GM12892 (cell line): ENCODE data around the gene DUSP15.

Experiments used
- DNase-seq: peaks from one replicate; pipeline ENCODE4 v3.0.0; 2011; ENCODE audit not compliant: insufficient read length
- FAIRE-seq: peaks from 2 replicates; lab custom pipeline; 2011; peaks lifted over from hg19 to GRCh38; lab: Jason Lieb, UNC
- POLR2A ChIP-seq: IDR thresholded peaks from 2 replicates; pipeline ENCODE4 v1.6.1; 2011; ENCODE audit warnings: low read depth, low read length, control low read depth
- POLR2AphosphoS5 ChIP-seq: IDR thresholded peaks from 2 replicates; pipeline ENCODE4 v1.6.1; 2011; ENCODE audit warnings: low read depth, low read length, control low read depth
- TAF1 ChIP-seq: IDR thresholded peaks from 2 replicates; pipeline ENCODE4 v1.6.1; 2011; ENCODE audit warnings: low read depth, mild to moderate bottlenecking, control low read depth, low read length, borderline replicate concordance

Gene DUSP15

GRCh38 chr20:31879143-31879987 is 9.0 kb upstream of the DUSP15 start:
- no peak for FAIRE-seq
- TF ChIP-seq POLR2AphosphoS5, result no peak
- no peak for TF ChIP-seq TAF1
- TF ChIP-seq POLR2A, result no peak
- DNase-seq, result peak; percentile 84

GRCh38 chr20:31877684-31878083 is 7.4 kb upstream of the DUSP15 start:
- no peak for TF ChIP-seq TAF1
- TF ChIP-seq POLR2A, result no peak
- no peak for FAIRE-seq

GRCh38 chr20:31875671-31876070 is 5.3 kb upstream of the DUSP15 start:
- TF ChIP-seq POLR2A, result no peak
- TF ChIP-seq POLR2AphosphoS5, result no peak
- TF ChIP-seq TAF1, result no peak
- no peak for DNase-seq
- no peak for FAIRE-seq

More at GRCh38 chr20:31877684-31878083, 7.4 kb upstream of the DUSP15 start:
- DNase-seq, result no peak

GRCh38 chr20:31872406-31872805 is 2.1 kb upstream of the DUSP15 start:
- TF ChIP-seq POLR2A, result no peak
- TF ChIP-seq TAF1, result no peak
- no peak for TF ChIP-seq POLR2AphosphoS5
- no peak for DNase-seq
- no peak for FAIRE-seq

- TF ChIP-seq TAF1, result no peak
- TF ChIP-seq POLR2A, result no peak
- no peak for TF ChIP-seq POLR2AphosphoS5
- DNase-seq (no peak), FAIRE-seq (no peak)
Measured at GRCh38 chr20:31871618-31871954, 1.3 kb upstream of the DUSP15 start.

DNA sequence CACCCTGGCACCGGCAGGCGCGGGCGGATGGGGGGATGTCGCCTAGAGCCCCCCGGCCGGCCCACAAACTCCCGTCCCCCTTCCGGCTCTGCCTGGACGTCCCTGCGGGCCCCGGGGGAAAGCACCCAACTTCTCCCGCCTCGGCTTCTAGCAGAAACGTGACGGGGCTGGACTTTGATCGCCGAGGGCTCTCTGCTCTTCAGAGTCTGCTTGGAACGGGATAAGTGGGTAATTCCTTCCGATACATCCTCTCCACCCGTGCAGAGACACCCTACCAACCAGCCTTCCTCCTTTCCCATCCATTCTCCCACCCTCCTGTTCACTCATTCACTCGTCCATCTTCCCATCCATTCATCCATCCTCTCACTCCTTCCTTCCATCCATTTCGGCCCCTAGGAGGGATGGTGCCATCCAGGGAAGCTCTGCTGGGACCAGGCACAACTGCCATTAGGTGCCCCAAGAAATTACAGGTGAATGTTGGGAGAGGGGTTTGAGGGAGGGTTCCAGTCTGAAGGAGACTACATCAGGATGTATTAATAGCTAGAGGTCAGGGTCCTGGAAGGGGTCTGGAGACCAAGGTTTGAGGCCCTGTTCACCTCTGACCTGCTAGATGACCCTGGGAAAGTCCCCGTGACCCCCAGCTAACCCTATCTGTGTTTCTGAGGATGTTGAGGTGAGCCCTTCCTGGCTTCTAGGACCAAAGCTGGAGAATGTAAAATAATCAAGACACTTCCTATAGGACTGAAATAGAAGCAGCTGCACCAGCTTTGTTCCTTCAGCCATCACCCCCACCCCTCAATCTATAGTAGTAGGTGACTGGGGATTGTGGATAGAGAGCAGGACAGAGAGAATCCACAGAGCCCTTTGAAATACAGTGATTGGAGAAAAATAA is 645 bp upstream of the DUSP15 start:
- FAIRE-seq (peak; percentile 74), DNase-seq (no peak)
- TF ChIP-seq TAF1 (no peak), POLR2A (no peak), POLR2AphosphoS5 (no peak)

DNA sequence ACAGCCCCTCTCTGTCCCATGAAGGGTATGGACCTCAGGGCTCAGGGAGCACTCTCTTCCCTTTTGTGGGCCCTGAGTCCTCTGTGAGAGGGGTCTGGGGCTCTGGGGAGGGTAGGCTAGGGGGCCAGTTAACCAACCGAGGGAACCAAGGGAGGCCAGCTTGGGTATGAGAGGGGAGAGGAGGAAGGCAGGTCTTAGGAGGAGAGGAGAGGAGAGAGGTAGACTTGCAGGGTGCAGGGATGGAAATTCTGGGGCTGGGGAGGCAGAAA is 720 bp downstream of the DUSP15 start:
- DNase-seq, result no peak

GRCh38 chr20:31868853-31869672 is 1.3 kb downstream of the DUSP15 start:
- TF ChIP-seq POLR2A (no peak), TAF1 (no peak), POLR2AphosphoS5 (no peak)
- DNase-seq (no peak), FAIRE-seq (no peak)

More for the DNA sequence above, 720 bp downstream of the DUSP15 start:
- no peak for FAIRE-seq
- no peak for TF ChIP-seq TAF1
- no peak for TF ChIP-seq POLR2AphosphoS5
- TF ChIP-seq POLR2A, result no peak

DNA sequence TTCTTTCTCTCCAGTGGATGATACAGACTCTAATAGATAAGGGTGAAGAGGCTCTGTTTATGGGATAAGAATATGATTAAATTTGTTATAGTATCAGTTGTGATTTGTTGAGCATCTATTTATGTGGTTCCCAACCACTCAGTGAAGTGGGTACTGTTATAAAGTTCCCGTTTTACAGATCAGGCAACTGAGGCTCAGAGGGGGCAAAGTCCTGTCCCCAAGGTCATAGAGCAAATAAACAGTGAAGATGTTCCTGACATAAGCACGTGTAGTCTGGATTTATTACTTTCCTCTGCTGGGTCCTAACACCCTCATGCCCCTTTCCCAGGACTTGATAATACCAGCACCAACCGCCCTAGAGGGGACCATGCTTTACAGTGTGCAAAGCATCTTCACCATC is 4.1 kb downstream of the DUSP15 start:
- TF ChIP-seq TAF1, result no peak
- TF ChIP-seq POLR2AphosphoS5, result no peak
- FAIRE-seq, result no peak
- no peak for DNase-seq

GRCh38 chr20:31864521-31865400 is 5.6 kb downstream of the DUSP15 start:
- no peak for TF ChIP-seq POLR2AphosphoS5
- no peak for TF ChIP-seq POLR2A
- TF ChIP-seq TAF1, result no peak
- FAIRE-seq, result no peak
- DNase-seq, result no peak
